K562 (cell line): ENCODE results near the gene SRMS. TPM values are rescaled to one million over a fixed set of nuclear protein-coding genes. Genes with fewer than 3 reads are reported as not detected.
A peak's percentile ranks its signal among the peaks of the same experiment; 100 is the strongest.

Experiments used
- CBFB ChIP-seq: sonication (generic); formaldehyde crosslinking; IDR thresholded peaks from 2 replicates; pipeline ENCODE4 v1.4.0; 2020; ENCODE audit warnings: mild to moderate bottlenecking, missing genetic modification reagents
- CREB1 ChIP-seq, 2 experiments: sonication (generic) in 1 of 2; formaldehyde crosslinking in 1 of 2; IDR thresholded peaks; 2 replicates each; pipeline versions ENCODE4 v1.6.1 to v1.8.0; 2012 to 2022; ENCODE audit warnings: inconsistent platforms in 1 of 2, mild to moderate bottlenecking in 1 of 2, missing genetic modification reagents in 1 of 2, moderate library complexity in 1 of 2
- FOXP1 ChIP-seq: sonication (generic); formaldehyde crosslinking; IDR thresholded peaks from 2 replicates; pipeline ENCODE4 v1.8.0; 2022; ENCODE audit warnings: mild to moderate bottlenecking, missing genetic modification reagents
- MEF2A ChIP-seq: IDR thresholded peaks from 2 replicates; pipeline ENCODE4 v1.6.1; 2011; ENCODE audit warnings: low read depth, mild to moderate bottlenecking, low read length, moderate library complexity; ENCODE audit not compliant: control insufficient read depth
- RBM39 ChIP-seq: fragments of 200-400 bp; formaldehyde crosslinking; optimal IDR thresholded peaks from 2 replicates; pipeline ENCODE3; 2018; ENCODE audit warnings: low read depth, low read length
- SAFB ChIP-seq: fragments of 200-400 bp; formaldehyde crosslinking; IDR thresholded peaks from 2 replicates; pipeline ENCODE4 v1.6.1; 2017; ENCODE audit warnings: low read depth, low read length, borderline replicate concordance
- SIX5 ChIP-seq, 2 experiments: IDR thresholded peaks; 2 replicates each; pipeline ENCODE4 v1.6.1; 2011; ENCODE audit warnings: low read length in 2 of 2, borderline replicate concordance in 1 of 2, low read depth in 1 of 2, mild to moderate bottlenecking in 1 of 2, moderate library complexity in 1 of 2; ENCODE audit not compliant: insufficient read depth in 1 of 2
- TEAD2 ChIP-seq: fragments of 450-650 bp; IDR thresholded peaks from 2 replicates; pipeline ENCODE4 v1.6.1; 2016; ENCODE audit warnings: missing genetic modification characterization, control low read depth, missing compliant biosample characterization
- TOE1 ChIP-seq, 2 experiments: fragments of 450-650 bp in 1 of 2; sonication (generic) in 1 of 2; formaldehyde crosslinking in 1 of 2; IDR thresholded peaks; 2 replicates each; pipeline versions ENCODE4 v1.7.1 to v1.8.0; 2016 to 2022; ENCODE audit warnings: borderline replicate concordance in 2 of 2, mild to moderate bottlenecking in 2 of 2, antibody characterized with exemption in 1 of 2, inconsistent platforms in 1 of 2, low read depth in 1 of 2, missing genetic modification reagents in 1 of 2, moderate library complexity in 1 of 2
- ZNF174 ChIP-seq: fragments of 250-450 bp; sonication (Bioruptor Pico); IDR thresholded peaks from 2 replicates; pipeline ENCODE4 v1.4.0; 2020; ENCODE audit warnings: mild to moderate bottlenecking
- ZNF232 ChIP-seq: sonication (generic); formaldehyde crosslinking; IDR thresholded peaks from 2 replicates; pipeline ENCODE4 v1.8.0; 2022; ENCODE audit warnings: mild to moderate bottlenecking, missing genetic modification reagents
- ZNF282 ChIP-seq: sonication (generic); formaldehyde crosslinking; IDR thresholded peaks from 2 replicates; pipeline ENCODE4 v1.8.1; 2023; ENCODE audit warnings: missing genetic modification reagents
- ZNF431 ChIP-seq: sonication (generic); formaldehyde crosslinking; IDR thresholded peaks from 2 replicates; pipeline ENCODE4 v1.8.0; 2022; ENCODE audit warnings: mild to moderate bottlenecking, missing genetic modification reagents
- ZNF561 ChIP-seq: fragments of 450-650 bp; formaldehyde crosslinking; conservative IDR thresholded peaks from 2 replicates; pipeline ENCODE4 v1.4.0; 2020; ENCODE audit warnings: mild to moderate bottlenecking, moderate library complexity
- polyA plus RNA-seq, 8 experiments: library from polyadenylated mRNA; depleted of rRNA in 4 of 8; stranded (reverse) in 5 of 8; unstranded in 3 of 8; fragments of >200 nt; fragmentation: Nextera tagmentation in 2 of 8; fragmentation: Illumina TruSeq in 1 of 8; extraction: Ambion mirVana in 2 of 8; extraction: Trizol in 1 of 8; gene quantifications; 2 replicates each; pipeline versions ENCODE4 v1.2.1 to v1.2.3, GENCODE V29; 2011 to 2014; ENCODE audit warnings: inconsistent platforms in 1 of 8, missing spikeins in 1 of 8
- total RNA-seq, 7 experiments: library from RNA; depleted of rRNA in 6 of 7; stranded (reverse); fragments of >200 nt in 6 of 7; fragmentation: Illumina TruSeq in 2 of 7; extraction: Trizol in 2 of 7; gene quantifications; 2 replicates each; pipeline versions ENCODE4 v1.2.1 to v1.2.3, GENCODE V29; 2011 to 2021; ENCODE audit warnings: low replicate concordance in 1 of 7
- TF ChIP-seq, protein P1 (sequence below): sonication (generic); formaldehyde crosslinking; IDR thresholded peaks from 2 replicates; pipeline ENCODE4 v1.8.0; 2023; ENCODE audit warnings: mild to moderate bottlenecking, missing genetic modification reagents
- TF ChIP-seq, protein P2 (sequence below), 3 experiments: IDR thresholded peaks in 2 of 3; conservative IDR thresholded peaks in 1 of 3; 2 replicates each; pipeline ENCODE4 v1.5.1; 2011 to 2012; ENCODE audit warnings: low read length in 3 of 3, mild to moderate bottlenecking in 3 of 3, control low read depth in 2 of 3, improper control_type of control experiment in 1 of 3, inconsistent platforms in 1 of 3, low read depth in 1 of 3, mixed read lengths in 1 of 3, moderate library complexity in 1 of 3; ENCODE audit not compliant: insufficient read depth in 2 of 3
- TF ChIP-seq, protein P3 (sequence below): sonication (generic); formaldehyde crosslinking; IDR thresholded peaks from 2 replicates; pipeline ENCODE4 v1.8.0; 2022; ENCODE audit warnings: mild to moderate bottlenecking, missing genetic modification reagents, borderline replicate concordance
- TF ChIP-seq, protein P4 (sequence below): sonication (generic); formaldehyde crosslinking; IDR thresholded peaks from 2 replicates; pipeline ENCODE4 v1.9.0; 2022; ENCODE audit warnings: mild to moderate bottlenecking, missing genetic modification reagents

Gene SRMS
- total and polyA plus RNA-seq, 9 of the 15 experiments (the other 6 are each of a cell fraction or from before 2014, with no cell fraction given) = 0.07 TPM; not detected in 8

- TF ChIP-seq TOE1 (IDR thresholded peaks at IDR 0.05; ENCODE audit: borderline replicate concordance) (no peak), TOE1 (CRISPR knock-in tag; IDR thresholded peaks at IDR 0.05; ENCODE audit: borderline replicate concordance, low read depth) (no peak), ZNF232 (CRISPR knock-in tag) (peak; percentile 83; the same call in 1 of the 2 replicates), ZNF174 (CRISPR knock-in tag) (no peak), FOXP1 (CRISPR knock-in tag) (peak; percentile 70; the same call in 1 of the 2 replicates), SIX5 (IDR thresholded peaks at IDR 0.05; ENCODE audit: borderline replicate concordance in 1 of 2, insufficient read depth in 1 of 2, low read depth in 1 of 2, low read length in 2 of 2) (no peak), CBFB (CRISPR knock-in tag) (0 out of 2 replicates have a peak, but pooled peaks have one; percentile 76), CREB1 (IDR thresholded peaks at IDR 0.05) (no peak), CREB1 (CRISPR knock-in tag; IDR thresholded peaks at IDR 0.05) (peak; percentile 52), ZNF282 (peak; percentile 45; the same call in 1 of the 2 replicates), ZNF561 (CRISPR knock-in tag) (no peak), RBM39 (no peak), ZNF431 (CRISPR knock-in tag) (peak; percentile 67; the same call in 1 of the 2 replicates), SAFB (0 out of 2 replicates have a peak, but pooled peaks have one; percentile 16), MEF2A (no peak), TEAD2 (tag) (no peak)
- TF ChIP-seq, protein P1, sequence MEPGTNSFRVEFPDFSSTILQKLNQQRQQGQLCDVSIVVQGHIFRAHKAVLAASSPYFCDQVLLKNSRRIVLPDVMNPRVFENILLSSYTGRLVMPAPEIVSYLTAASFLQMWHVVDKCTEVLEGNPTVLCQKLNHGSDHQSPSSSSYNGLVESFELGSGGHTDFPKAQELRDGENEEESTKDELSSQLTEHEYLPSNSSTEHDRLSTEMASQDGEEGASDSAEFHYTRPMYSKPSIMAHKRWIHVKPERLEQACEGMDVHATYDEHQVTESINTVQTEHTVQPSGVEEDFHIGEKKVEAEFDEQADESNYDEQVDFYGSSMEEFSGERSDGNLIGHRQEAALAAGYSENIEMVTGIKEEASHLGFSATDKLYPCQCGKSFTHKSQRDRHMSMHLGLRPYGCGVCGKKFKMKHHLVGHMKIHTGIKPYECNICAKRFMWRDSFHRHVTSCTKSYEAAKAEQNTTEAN (CRISPR knock-in tag) = 0 out of 2 replicates have a peak, but pooled peaks have one; percentile 71
- TF ChIP-seq, protein P2, sequence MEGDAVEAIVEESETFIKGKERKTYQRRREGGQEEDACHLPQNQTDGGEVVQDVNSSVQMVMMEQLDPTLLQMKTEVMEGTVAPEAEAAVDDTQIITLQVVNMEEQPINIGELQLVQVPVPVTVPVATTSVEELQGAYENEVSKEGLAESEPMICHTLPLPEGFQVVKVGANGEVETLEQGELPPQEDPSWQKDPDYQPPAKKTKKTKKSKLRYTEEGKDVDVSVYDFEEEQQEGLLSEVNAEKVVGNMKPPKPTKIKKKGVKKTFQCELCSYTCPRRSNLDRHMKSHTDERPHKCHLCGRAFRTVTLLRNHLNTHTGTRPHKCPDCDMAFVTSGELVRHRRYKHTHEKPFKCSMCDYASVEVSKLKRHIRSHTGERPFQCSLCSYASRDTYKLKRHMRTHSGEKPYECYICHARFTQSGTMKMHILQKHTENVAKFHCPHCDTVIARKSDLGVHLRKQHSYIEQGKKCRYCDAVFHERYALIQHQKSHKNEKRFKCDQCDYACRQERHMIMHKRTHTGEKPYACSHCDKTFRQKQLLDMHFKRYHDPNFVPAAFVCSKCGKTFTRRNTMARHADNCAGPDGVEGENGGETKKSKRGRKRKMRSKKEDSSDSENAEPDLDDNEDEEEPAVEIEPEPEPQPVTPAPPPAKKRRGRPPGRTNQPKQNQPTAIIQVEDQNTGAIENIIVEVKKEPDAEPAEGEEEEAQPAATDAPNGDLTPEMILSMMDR (IDR thresholded peaks at IDR 0.05 in 2 of 3, conservative IDR thresholded peaks at IDR 0.05 in 1 of 3; ENCODE audit: insufficient read depth in 2 of 3, low read depth in 1 of 3, low read length in 3 of 3) = no peak
- TF ChIP-seq, protein P3, sequence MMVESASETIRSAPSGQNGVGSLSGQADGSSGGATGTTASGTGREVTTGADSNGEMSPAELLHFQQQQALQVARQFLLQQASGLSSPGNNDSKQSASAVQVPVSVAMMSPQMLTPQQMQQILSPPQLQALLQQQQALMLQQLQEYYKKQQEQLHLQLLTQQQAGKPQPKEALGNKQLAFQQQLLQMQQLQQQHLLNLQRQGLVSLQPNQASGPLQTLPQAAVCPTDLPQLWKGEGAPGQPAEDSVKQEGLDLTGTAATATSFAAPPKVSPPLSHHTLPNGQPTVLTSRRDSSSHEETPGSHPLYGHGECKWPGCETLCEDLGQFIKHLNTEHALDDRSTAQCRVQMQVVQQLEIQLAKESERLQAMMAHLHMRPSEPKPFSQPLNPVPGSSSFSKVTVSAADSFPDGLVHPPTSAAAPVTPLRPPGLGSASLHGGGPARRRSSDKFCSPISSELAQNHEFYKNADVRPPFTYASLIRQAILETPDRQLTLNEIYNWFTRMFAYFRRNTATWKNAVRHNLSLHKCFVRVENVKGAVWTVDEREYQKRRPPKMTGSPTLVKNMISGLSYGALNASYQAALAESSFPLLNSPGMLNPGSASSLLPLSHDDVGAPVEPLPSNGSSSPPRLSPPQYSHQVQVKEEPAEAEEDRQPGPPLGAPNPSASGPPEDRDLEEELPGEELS (CRISPR knock-in tag) = peak; percentile 93; the same call in 1 of the 2 replicates
- TF ChIP-seq, protein P4, sequence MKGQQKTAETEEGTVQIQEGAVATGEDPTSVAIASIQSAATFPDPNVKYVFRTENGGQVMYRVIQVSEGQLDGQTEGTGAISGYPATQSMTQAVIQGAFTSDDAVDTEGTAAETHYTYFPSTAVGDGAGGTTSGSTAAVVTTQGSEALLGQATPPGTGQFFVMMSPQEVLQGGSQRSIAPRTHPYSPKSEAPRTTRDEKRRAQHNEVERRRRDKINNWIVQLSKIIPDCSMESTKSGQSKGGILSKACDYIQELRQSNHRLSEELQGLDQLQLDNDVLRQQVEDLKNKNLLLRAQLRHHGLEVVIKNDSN (CRISPR knock-in tag) = peak; percentile 36; the same call in 1 of the 2 replicates
Observed at GRCh38 chr20:63534831-63535651, 12.5 kb downstream of the SRMS start (continued).
